AG20443 (cell line): ENCODE measurements around the gene AKR1E2.
"Not testable (repeated sequence)": the region's sequence is repeated elsewhere in the genome, so short reads cannot be mapped to it uniquely, and the experiment has no call there.

Source experiments
- DNase-seq: peaks from one replicate; pipeline ENCODE4 v3.0.0; 2012; ENCODE audit warnings: low spot score, mixed read lengths

Gene AKR1E2

GRCh38 chr10:4813496-4813895, 12.5 kb upstream of the AKR1E2 start:
- DNase-seq: no peak

GRCh38 chr10:4815646-4816180, 10.3 kb upstream of the AKR1E2 start:
- DNase-seq: not testable (repeated sequence)

GRCh38 chr10:4816966-4817365, 9.0 kb upstream of the AKR1E2 start:
- no peak for DNase-seq

GRCh38 chr10:4819067-4819466, 6.9 kb upstream of the AKR1E2 start:
- no peak for DNase-seq

- DNase-seq: no peak
These were observed 6.3 kb upstream of the AKR1E2 start for GRCh38 chr10:4819707-4820106.

GRCh38 chr10:4820804-4821401, 5.1 kb upstream of the AKR1E2 start:
- no peak for DNase-seq

GRCh38 chr10:4822208-4822607, 3.8 kb upstream of the AKR1E2 start:
- DNase-seq: no peak

- DNase-seq: no peak
These were observed 1.2 kb upstream of the AKR1E2 start for GRCh38 chr10:4824791-4825310.

- DNase-seq: no peak
These were observed 545 bp upstream of the AKR1E2 start for GRCh38 chr10:4825456-4825867.

GRCh38 chr10:4826792-4827324, 851 bp downstream of the AKR1E2 start:
- DNase-seq: no peak

GRCh38 chr10:4828005-4828404, 2.0 kb downstream of the AKR1E2 start:
- no peak for DNase-seq

GRCh38 chr10:4830551-4830950, 4.5 kb downstream of the AKR1E2 start:
- no peak for DNase-seq

- DNase-seq: no peak
These were observed 5.1 kb downstream of the AKR1E2 start for GRCh38 chr10:4831091-4831490.

- DNase-seq: no peak
These were observed 7.3 kb downstream of the AKR1E2 start for GRCh38 chr10:4833286-4833685.

GRCh38 chr10:4834898-4835405, 8.9 kb downstream of the AKR1E2 start:
- no peak for DNase-seq

- no peak for DNase-seq
These were observed 9.5 kb downstream of the AKR1E2 start for GRCh38 chr10:4835494-4835918.

GRCh38 chr10:4836416-4836969, 10.5 kb downstream of the AKR1E2 start:
- no peak for DNase-seq

GRCh38 chr10:4837551-4837950, 11.5 kb downstream of the AKR1E2 start:
- no peak for DNase-seq

- no peak for DNase-seq
These were observed 12.7 kb downstream of the AKR1E2 start for GRCh38 chr10:4838743-4839142.

- no peak for DNase-seq
These were observed 13.3 kb downstream of the AKR1E2 start for GRCh38 chr10:4839353-4839752.

- DNase-seq: no peak
These were observed 14.1 kb downstream of the AKR1E2 start for GRCh38 chr10:4840151-4840550.

GRCh38 chr10:4843525-4844180, 17.6 kb downstream of the AKR1E2 start:
- no peak for DNase-seq

GRCh38 chr10:4844864-4845263, 18.9 kb downstream of the AKR1E2 start:
- DNase-seq: no peak
